GM21825 (cell line): ENCODE data around the gene MED22.
A peak's percentile ranks its signal among the peaks of the same experiment; 100 is the strongest.
"Not testable (repeated sequence)": the region's sequence is repeated elsewhere in the genome, so short reads cannot be mapped to it uniquely, and the experiment has no call there.

Experiments
- ATAC-seq: cut with Tn5 transposase; IDR thresholded peaks from one replicate; pipeline ENCODE4 v1.9.1; 2021; ENCODE audit warnings: mild to moderate bottlenecking, moderate library complexity; ENCODE audit not compliant: unreplicated experiment

MED22 gene

GRCh38 chr9:133377280-133377679 lies 29.3 kb upstream of the MED22 start:
- not testable (repeated sequence) for ATAC-seq

DNA sequence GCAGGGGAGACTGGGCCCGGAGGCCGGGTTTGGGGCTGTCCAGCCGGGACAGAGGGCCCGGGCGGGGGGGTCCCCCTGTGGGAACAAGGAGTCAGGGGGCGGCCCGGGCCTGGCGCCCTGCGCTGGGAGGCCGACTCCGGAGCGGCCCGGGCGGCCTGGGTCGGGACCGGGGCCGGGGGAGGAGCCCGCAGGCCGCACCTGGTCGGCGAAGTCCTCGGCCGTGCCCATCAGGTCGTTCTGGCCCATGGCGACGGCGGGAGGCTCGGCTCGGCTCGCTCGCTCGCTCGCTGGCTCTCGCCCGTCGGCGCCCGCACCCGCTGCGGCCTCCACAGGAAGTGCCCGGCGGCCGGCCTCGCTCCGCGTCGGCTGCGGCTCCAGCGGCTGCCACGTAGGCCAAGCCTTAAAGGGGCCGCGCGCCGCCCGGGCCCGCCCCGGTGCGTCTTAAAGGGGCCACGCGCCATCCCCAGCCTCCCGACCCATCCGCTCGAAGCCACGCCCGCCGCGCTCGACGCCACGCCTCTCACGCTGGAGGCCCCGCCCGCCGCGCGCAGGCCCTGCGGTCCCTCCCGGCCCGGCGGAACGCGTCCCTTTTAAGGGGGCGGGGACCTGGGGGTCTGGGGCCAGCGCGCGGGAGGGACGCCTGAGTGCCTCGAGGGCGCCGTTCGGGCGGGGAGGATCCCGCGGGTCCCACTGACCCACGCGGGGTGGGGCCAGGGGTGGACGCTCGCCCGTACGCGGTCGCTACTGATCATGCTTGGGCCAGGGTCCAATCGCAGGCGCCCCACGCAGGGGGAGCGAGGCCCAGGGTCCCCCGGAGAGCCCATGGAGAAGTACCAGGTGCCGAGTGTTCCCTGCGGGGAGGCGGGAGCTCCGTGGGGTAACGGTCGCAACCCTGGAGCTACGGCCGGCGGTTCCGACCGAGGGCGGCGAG lies 28.1 kb upstream of the MED22 start, which contains the start of the genes STKLD1 and SURF4:
Gene STKLD1 (plus strand): TSS at position 643 of the 931 bp plus-strand sequence. CDS start 108 bp downstream, at position 751.
Gene SURF4 (minus strand): TSS at position 337 of the 931 bp plus-strand sequence. CDS start 91 bp downstream, at position 246.
- peak; percentile 84 for ATAC-seq

DNA sequence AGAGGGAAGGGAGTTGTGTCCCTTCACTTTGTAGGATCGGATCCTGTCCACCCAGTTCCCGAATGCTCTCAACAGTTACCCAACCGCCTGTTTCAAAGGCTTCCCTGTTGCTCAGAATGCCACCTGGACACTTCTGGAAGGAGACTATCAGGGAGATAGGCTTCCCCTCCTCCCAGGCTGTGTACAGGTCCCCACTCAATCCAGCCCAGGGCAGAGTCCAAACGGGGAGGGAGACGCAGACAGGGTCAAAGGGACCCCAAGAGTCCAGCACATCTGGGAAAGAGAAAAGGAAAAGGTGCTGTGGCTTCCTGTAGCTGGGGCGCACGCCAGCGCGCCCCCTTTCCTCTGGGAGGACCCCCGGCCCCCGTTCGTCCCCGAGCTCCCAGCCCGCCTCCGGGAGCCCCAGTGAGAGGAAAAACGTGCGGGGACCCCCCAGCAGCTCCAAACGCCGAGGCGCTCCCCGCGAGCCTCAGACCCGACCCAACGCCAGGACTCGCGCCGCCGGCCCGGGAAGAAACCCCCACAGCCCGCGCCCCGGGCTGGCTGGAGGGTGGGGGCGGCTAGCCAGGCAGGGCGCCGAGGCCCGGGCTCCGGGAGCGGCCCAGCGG lies 27.3 kb upstream of the MED22 start:
- ATAC-seq = peak; percentile 6

- ATAC-seq = no peak
Measured at GRCh38 chr9:133374612-133375115, 26.7 kb upstream of the MED22 start.

- no peak for ATAC-seq
Measured at GRCh38 chr9:133372144-133372543, 24.2 kb upstream of the MED22 start.

DNA sequence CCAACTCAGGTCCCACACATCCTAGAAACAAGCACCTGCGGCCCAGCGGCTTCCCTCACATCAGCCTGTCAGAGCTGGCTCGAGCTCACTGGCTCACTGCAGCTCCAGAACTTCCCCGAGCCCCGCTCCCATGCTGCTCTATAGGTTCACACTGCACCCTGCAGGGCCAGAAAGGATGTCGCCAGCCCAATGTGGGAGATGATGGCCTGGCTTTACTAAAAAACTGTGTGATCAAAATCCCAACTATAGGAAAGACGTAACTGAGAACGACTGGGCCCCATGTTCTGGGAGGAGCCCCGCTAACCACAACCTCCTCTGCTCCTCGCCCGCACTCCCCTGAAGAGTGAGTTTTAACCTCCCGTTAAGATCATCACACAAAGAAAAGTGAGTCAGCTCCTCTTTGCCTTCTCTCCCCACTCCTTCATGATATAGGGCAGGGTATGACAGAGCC lies 23.4 kb upstream of the MED22 start:
- ATAC-seq = no peak

DNA sequence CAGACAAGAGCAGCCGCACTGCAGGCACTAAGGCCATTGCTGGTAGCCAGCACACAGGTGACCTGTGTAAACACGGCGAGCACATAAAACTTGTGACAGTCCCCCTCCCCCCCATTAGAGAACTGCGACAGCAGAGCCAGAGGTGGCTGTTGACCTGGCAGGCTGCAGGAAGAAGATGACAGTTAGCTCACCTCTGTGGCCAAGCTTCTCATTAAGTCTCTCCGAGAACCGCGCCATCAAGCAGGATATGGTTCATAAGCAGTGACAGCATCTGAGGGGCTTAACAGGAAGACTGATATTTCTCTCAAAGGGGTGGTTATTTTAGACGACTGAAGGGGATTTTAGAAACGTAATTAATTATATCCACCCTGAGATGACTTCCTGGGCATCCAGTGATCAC lies 22.8 kb upstream of the MED22 start:
- ATAC-seq = no peak

GRCh38 chr9:133369933-133370332 lies 22.0 kb upstream of the MED22 start:
- ATAC-seq = no peak

DNA sequence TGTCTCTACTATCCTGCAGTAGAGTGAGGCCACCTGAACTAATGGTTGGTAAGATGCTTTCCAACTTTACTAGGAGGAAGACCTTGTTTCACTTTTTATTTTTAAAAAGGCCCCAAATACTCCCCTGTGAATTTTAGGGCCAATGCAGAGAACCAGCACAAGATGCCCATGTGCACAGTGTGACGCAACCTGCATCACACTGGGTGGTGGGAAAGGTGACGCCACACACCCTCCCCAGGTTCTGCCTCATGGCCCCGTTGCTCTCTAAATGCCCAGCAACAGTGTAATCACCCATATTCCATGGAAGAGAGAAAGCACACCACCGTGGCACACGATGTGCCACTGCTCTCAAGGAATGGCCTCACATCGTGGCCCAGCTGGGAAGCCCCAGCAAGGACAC lies 21.5 kb upstream of the MED22 start:
- ATAC-seq = no peak

DNA sequence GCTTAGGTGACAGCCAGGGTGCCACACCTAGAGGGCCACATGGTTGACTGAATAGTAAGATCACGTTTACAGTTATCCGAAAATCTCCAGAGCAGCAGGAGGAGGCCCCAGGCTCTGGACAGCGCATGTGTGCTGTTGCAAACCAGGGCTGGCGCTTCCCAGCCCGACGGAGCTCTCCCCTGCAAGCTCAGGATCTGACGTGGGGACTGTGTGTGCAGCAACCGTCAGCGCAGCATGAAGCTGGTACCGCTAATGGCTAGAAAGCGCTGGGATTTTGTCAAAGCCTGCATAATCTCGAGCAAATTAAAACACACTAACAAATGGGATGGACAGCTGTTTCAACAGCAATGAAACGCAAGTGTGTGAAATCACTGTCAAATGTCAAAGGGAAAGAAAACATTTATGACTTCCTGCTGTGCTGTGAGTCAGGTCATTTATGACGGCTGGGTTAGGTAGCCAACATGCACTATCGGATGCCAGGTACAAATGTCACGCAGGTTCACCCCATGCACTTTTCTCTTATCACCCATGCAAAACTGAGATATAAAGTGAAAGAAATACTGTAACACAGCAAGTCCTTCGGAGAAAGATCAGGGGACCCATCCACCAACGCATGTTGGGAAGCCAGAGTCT lies 20.4 kb upstream of the MED22 start:
- no peak for ATAC-seq

DNA sequence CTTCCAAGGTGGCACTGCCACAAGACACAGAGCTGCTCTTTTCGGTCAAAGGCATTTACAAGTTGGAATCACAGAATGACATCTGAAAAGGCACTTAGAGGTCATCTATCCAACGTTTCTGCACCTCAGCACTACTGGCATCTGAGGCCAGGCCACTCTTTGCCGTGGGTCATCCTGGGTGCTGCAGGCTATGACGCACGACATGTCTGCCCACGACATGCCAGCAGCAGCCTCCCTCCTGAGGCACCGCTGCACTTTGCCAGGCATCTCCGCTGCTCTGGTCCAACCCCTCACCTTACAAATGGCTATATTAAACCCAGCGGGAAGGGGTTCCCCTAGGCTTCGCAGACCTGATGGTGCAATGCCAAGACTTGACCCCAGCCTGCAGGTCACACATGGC lies 19.8 kb upstream of the MED22 start:
- no peak for ATAC-seq

DNA sequence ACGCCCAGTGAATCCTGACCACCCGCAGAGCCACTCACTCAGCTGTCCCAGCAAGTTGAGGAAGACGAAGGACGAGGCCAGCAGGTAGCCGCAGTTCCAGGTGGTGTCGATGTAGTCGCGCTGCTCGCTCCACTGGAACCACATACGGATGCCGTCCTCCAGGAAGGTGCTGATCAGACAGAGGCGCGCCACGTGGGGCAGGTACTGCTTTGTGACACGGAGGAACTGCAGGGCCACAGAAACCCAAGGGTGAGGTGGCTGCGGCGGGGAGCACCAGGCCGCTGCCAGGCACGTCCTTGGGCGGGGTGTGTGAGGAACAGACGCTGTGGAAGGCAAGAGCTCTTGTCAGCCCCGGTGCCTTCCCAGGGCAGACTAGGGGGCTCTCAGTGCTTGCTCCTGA lies 19.3 kb upstream of the MED22 start:
- ATAC-seq = no peak

GRCh38 chr9:133366435-133366834 lies 18.5 kb upstream of the MED22 start:
- ATAC-seq = no peak

DNA sequence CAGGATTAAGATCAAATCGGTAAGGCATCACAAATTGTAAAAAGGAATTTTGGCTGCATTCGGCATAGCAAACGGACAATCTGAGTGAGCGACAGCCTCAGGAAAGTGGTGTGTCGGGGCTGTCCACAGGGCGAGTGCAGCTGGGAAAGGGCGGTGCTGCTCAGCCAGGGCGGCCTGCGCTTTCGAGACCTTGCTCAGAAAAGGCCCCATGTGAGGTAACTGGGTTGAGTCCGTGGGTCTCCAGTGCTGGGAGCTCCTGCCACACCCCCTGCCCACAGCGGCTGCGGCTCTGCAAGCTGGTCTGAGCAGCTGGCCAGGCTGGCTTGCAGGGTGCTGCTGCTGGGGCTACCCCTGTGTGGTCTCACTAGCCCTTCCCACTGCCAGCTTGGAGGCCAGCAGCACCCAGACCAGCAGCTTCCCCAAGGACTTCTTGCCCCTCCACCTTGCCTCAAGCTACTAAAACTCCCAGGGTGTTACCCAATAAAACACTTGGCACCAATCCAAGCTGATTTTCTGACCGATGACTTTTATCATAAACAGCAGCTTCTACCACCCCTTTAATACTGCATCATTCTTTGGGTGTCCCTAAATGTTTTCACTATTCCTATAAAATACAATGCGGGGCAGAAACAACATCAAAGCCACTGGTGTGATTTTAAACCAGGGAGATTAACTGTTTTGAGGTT lies 14.6 kb upstream of the MED22 start:
- no peak for ATAC-seq

DNA sequence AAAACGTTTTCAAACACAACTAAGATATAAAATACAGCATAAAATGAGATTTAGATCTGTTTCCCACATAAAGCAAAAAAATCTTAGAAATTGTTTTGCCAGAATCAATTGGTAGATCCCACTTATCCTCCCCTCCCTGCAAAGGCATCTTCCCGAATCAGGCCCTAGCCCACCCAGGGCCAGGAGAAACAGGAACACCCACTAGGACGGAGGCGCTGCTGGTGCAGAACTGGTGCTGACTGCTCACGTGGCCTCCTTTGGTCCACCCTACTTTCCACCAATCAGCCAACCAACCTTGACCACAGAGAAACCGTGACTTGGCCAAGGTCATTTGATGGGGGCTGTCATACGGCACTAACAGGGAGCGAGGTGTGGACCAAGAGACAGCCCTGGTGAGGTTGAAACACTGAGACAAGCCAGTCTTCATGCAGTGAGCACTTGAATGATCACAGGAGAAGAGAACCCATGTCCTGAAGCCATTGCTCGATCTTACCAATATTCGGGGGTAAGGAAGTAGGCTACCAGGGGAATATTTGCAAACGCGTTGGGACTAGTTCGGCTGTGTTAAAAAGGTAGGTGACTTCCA lies 13.7 kb upstream of the MED22 start:
- ATAC-seq = no peak

DNA sequence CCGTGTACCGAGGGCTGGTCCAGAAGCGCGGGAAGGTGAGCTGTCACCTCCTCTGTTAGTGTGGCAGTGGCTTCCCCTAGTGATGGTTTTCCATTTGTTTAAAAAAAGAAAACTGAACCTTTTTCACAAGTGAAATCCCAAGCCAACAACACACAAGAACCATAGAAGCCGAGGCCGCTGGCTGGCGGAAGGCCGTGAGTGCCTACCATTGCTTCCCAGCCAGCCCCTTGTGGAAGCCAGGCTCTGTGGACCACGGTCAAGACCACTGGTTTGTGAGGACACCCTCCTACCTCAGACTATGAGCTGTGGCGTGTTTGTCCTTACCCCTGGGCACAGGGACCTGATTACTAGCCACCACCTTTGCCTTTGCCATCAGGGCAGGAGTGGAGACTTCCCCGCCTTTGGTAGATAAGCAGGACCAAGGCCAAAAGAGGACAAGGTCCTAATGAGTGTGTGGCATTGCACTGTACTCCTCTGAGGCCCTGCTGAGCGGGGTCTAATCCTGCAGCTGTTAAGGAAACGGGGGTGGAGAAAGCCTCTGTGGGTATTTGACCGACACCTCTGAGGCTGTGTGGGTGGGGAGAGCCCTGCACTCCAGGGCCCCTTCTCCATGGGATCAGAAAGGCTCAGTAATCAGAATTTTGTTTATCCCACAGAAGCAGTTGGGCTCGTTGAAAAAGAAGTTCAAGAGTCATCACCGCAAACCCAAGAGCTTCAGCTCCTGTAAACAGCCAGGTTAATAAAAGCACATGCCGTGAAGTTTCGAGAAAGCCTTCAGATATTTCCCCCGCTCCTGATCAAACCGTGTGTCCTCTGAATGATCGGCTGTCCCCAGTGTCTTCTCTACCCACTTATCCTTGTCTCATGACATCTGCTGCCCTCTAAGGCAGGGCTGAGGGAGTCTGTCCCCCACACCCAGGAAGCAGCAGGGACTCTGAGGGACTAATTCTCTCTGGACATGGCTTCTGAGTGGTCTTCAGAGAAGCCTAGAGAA lies 12.8 kb upstream of the MED22 start:
- no peak for ATAC-seq

- no peak for ATAC-seq
Measured at GRCh38 chr9:133359399-133360175, 11.7 kb upstream of the MED22 start.

DNA sequence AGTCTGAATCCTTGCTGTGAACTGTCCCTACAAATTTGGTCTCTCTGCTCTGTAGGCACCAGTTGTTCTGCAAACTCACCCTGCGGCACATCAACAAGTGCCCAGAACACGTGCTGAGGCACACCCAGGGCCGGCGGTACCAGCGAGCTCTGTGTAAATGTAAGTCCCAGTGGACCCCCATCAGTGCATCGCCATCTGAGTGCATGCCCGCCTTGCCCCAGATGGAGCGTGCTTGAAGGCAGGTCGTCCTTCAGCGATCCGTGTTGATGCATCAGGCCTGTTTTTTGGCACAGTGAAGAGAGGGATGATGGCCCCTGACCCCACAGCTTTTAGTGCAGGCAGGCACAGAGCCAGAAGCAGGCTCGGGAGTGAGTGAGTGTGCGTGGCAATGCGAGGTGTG lies 9.7 kb upstream of the MED22 start:
- ATAC-seq = no peak
